A549 (cell line): Measurements from ENCODE around the gene PLCB4. TPM values are rescaled to one million over a fixed set of nuclear protein-coding genes. Genes with fewer than 3 reads are reported as not detected.

Experiments used
- ATAC-seq, 2 experiments: fragments of 200-7000 bp in 1 of 2; fragments of >200 bp in 1 of 2; cut with Nextera tagmentation in 1 of 2; cut with Tn5 transposase in 1 of 2; 3 replicates each; pipeline versions ENCODE4 v1.8.0 to v1.9.1; 2018 to 2020; ENCODE audit warnings: mild to moderate bottlenecking in 1 of 2, moderate library complexity in 1 of 2
- CTCF ChIA-PET: fragments of 300-600 bp; sonication (Branson Sonifier 250); formaldehyde crosslinking; extraction: SDS; loops from one replicate; lab custom pipeline; 2021; ENCODE audit warnings: antibody characterized with exemption, inconsistent platforms; lab: Yijun Ruan, JAX
- POLR2A ChIA-PET: fragments of 350-600 bp; formaldehyde crosslinking; extraction: SDS; loops from one replicate; lab custom pipeline; 2021; ENCODE audit warnings: antibody characterized with exemption, inconsistent platforms; lab: Yijun Ruan, JAX
- DNase-seq, 2 experiments: peaks; one replicate each; pipeline versions ENCODE4 v3.0.0 to v3.0.0-alpha.2; 2011 to 2016; ENCODE audit warnings: low read depth in 1 of 2, low spot score in 1 of 2
- FAIRE-seq: peaks from 2 replicates; lab custom pipeline; 2011; peaks lifted over from hg19 to GRCh38; lab: Jason Lieb, UNC
- H3K27ac ChIP-seq, 2 experiments: fragments of >200 bp; sonication (Bioruptor Twin); formaldehyde crosslinking; 3 replicates each; pipeline ENCODE4 v1.5.1; 2016 to 2017
- H3K4me1 ChIP-seq: fragments of >200 bp; sonication (Bioruptor Twin); formaldehyde crosslinking; 3 replicates; pipeline ENCODE4 v1.6.1; 2016
- H3K4me2 ChIP-seq: fragments of >200 bp; sonication (Bioruptor Twin); formaldehyde crosslinking; 3 replicates; pipeline ENCODE4 v1.6.1; 2016
- H3K4me3 ChIP-seq: fragments of >200 bp; sonication (Bioruptor Twin); formaldehyde crosslinking; 3 replicates; pipeline ENCODE4 v1.5.1; 2016
- H3K9me3 ChIP-seq: fragments of >200 bp; sonication (Bioruptor Twin); formaldehyde crosslinking; 3 replicates; pipeline ENCODE4 v1.6.1; 2016
- CEBPB ChIP-seq, 2 experiments: fragments of >200 bp in 1 of 2; sonication (Bioruptor Twin) in 1 of 2; formaldehyde crosslinking in 1 of 2; IDR thresholded peaks; 2 replicates each; pipeline ENCODE4 v1.6.1; 2012 to 2016
- CHD2 ChIP-seq: fragments of 150-350 bp; IDR thresholded peaks from 2 replicates; pipeline ENCODE4 v1.6.1; 2014; ENCODE audit warnings: low read length; ENCODE audit not compliant: partially characterized antibody
- EP300 ChIP-seq, 2 experiments: fragments of >200 bp; sonication (Bioruptor Twin); formaldehyde crosslinking; IDR thresholded peaks; 2 replicates in 1 of 2; 3 replicates in 1 of 2; pipeline ENCODE4 v1.6.1; 2016 to 2017
- HOXA7 ChIP-seq: fragments of 250-450 bp; sonication (Bioruptor Pico); IDR thresholded peaks from 2 replicates; pipeline ENCODE4 v1.5.0; 2020; ENCODE audit warnings: mild to moderate bottlenecking, moderate library complexity
- HOXB5 ChIP-seq: fragments of 250-450 bp; sonication (Bioruptor Pico); IDR thresholded peaks from 2 replicates; pipeline ENCODE4 v1.5.0; 2020; ENCODE audit warnings: mild to moderate bottlenecking, moderate library complexity
- JUNB ChIP-seq: fragments of >200 bp; sonication (Bioruptor Twin); formaldehyde crosslinking; IDR thresholded peaks from 2 replicates; pipeline ENCODE4 v1.6.1; 2016
- KDM1A ChIP-seq: fragments of 200-600 bp; sonication (generic); IDR thresholded peaks from 2 replicates; pipeline ENCODE4 v1.6.1; 2016; ENCODE audit warnings: low read depth, mild to moderate bottlenecking
- NR3C1 ChIP-seq: fragments of >200 bp; sonication (Bioruptor Twin); formaldehyde crosslinking; IDR thresholded peaks from 3 replicates; pipeline ENCODE4 v1.6.1; 2017
- RAD21 ChIP-seq, 2 experiments: fragments of >200 bp in 1 of 2; sonication (Bioruptor Twin) in 1 of 2; formaldehyde crosslinking in 1 of 2; IDR thresholded peaks in 1 of 2; conservative IDR thresholded peaks in 1 of 2; 2 replicates in 1 of 2; 3 replicates in 1 of 2; pipeline ENCODE4 v1.6.1; 2012 to 2018; ENCODE audit warnings: inconsistent platforms in 1 of 2
- RARB ChIP-seq: fragments of 250-450 bp; sonication (Bioruptor Pico); IDR thresholded peaks from 2 replicates; pipeline ENCODE4 v1.8.0; 2021; ENCODE audit warnings: mild to moderate bottlenecking, moderate library complexity
- SMC3 ChIP-seq: fragments of >200 bp; sonication (Bioruptor Twin); formaldehyde crosslinking; IDR thresholded peaks from 3 replicates; pipeline ENCODE4 v1.6.1; 2018; ENCODE audit warnings: inconsistent platforms
- polyA plus RNA-seq, 4 experiments: library from polyadenylated mRNA; depleted of rRNA in 3 of 4; stranded (reverse); fragments of >200 nt; fragmentation: RNase III in 1 of 4; extraction: RNeasy Plus Mini Kit Qiagen cat#74134 plus additional on column Dnase treatment in 1 of 4; gene quantifications; 2 replicates in 3 of 4; 3 replicates in 1 of 4; pipeline ENCODE4 v1.2.3, GENCODE V29; 2011 to 2017
- TF ChIP-seq, protein P1 (sequence below): fragments of >200 bp; sonication (Bioruptor Twin); formaldehyde crosslinking; IDR thresholded peaks from 3 replicates; pipeline ENCODE4 v1.6.1; 2016
- TF ChIP-seq, protein P2 (sequence below): fragments of 250-450 bp; sonication (Bioruptor Pico); IDR thresholded peaks from 2 replicates; pipeline ENCODE4 v1.5.0; 2020; ENCODE audit warnings: low read depth, mild to moderate bottlenecking, moderate library complexity
- TF ChIP-seq, protein P3 (sequence below): IDR thresholded peaks from 2 replicates; pipeline ENCODE4 v1.6.1; 2012
- TF ChIP-seq, protein P4 (sequence below): fragments of >200 bp; sonication (Bioruptor Twin); formaldehyde crosslinking; IDR thresholded peaks from 3 replicates; pipeline ENCODE4 v1.5.1; 2016
- TF ChIP-seq, protein P5 (sequence below): IDR thresholded peaks from 2 replicates; pipeline ENCODE4 v1.6.1; 2012; ENCODE audit warnings: low read depth, borderline replicate concordance
- TF ChIP-seq, protein P6 (sequence below): fragments of >200 bp; sonication (Bioruptor Twin); formaldehyde crosslinking; IDR thresholded peaks from 2 replicates; pipeline ENCODE4 v1.6.1; 2016
- TF ChIP-seq, protein P7 (sequence below): fragments of 200-600 bp; sonication (generic); IDR thresholded peaks from 2 replicates; pipeline ENCODE4 v1.6.1; 2016; ENCODE audit warnings: antibody characterized with exemption, mild to moderate bottlenecking, moderate library complexity

PLCB4 gene
- polyA plus RNA-seq, 2 of the 4 experiments (the other 2 are of a cell fraction): 17.1 to 32.1 TPM

DNA sequence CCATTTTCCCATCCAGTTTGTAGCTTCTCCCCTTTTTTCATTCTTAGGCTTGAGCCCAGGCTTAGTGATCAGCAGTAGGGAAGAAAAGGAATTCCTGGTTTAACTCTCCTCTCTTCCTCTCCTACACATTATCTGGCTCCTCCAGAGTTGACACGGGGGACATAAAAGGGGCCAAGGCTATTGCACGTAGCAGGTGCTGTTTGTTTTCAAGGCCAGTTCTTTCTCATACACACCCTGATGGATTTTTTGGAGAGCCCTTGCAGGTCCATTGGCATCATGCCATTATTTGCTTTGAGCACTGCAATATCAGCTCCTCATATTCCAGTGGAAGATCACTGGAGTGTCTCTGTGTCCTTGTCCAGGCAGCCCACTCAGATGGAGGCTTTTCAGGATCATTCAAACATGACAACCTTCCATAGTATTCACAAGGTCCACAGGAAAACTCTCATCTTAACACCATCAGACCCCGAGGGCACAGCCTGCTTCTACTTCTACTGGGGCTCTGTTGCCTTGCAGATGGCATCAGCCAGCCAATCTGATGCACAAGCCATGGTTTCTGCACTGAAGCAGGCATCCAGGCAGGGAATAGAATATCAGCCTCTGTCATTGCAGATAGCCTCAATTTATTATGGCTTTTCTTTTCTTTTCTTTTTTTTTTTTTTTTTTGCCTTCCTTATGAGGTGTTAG is 18.8 kb downstream of the PLCB4 start (continued):
- TF ChIP-seq, protein P1, sequence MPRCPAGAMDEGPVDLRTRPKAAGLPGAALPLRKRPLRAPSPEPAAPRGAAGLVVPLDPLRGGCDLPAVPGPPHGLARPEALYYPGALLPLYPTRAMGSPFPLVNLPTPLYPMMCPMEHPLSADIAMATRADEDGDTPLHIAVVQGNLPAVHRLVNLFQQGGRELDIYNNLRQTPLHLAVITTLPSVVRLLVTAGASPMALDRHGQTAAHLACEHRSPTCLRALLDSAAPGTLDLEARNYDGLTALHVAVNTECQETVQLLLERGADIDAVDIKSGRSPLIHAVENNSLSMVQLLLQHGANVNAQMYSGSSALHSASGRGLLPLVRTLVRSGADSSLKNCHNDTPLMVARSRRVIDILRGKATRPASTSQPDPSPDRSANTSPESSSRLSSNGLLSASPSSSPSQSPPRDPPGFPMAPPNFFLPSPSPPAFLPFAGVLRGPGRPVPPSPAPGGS: no peak
- TF ChIP-seq, protein P2, sequence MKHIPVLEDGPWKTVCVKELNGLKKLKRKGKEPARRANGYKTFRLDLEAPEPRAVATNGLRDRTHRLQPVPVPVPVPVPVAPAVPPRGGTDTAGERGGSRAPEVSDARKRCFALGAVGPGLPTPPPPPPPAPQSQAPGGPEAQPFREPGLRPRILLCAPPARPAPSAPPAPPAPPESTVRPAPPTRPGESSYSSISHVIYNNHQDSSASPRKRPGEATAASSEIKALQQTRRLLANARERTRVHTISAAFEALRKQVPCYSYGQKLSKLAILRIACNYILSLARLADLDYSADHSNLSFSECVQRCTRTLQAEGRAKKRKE (CRISPR knock-in tag): no peak

DNA sequence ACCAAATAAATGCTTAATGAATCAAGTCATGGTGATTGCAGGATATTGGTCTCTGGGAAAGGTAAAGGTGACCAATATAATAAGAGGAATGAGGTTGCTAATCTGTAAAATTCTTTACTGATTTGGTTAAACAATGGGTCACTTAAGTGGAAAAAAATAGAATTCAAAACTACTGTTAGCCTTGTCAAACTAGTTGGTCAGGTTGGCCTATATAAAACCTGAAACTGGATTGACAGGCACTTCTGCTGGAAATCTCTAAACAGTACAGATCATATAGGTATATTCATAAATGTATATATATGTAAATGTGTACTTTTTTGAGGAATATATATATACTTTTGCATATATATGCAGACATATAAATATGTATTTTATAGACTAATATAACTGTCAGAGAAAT is 19.7 kb downstream of the PLCB4 start:
- CTCF ChIA-PET: interaction anchor here (1.9 kb wide), 1 partner anchor 235 kb away, joined by 5 read pairs; no protein-coding TSS in a partner anchor
- Histone ChIP-seq H3K4me1 (peaks cover 44% of the 10 kb centered on the region), H3K4me2 (no peak overlapping the region)

More for the DNA sequence above, 19.7 kb downstream of the PLCB4 start:
- ATAC-seq (no peak), DNase-seq (no peak), FAIRE-seq (peak; percentile 76)
- Histone ChIP-seq H3K9me3 (no peaks in the 10 kb centered on the region), H3K4me3 (no peak overlapping the region)
- POLR2A ChIA-PET: no interaction called here
- TF ChIP-seq, protein P3, sequence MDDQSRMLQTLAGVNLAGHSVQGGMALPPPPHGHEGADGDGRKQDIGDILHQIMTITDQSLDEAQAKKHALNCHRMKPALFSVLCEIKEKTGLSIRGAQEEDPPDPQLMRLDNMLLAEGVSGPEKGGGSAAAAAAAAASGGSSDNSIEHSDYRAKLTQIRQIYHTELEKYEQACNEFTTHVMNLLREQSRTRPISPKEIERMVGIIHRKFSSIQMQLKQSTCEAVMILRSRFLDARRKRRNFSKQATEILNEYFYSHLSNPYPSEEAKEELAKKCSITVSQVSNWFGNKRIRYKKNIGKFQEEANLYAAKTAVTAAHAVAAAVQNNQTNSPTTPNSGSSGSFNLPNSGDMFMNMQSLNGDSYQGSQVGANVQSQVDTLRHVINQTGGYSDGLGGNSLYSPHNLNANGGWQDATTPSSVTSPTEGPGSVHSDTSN: no peak
- TF ChIP-seq RAD21 (conservative IDR thresholded peaks at IDR 0.05 in 1 of 2, IDR thresholded peaks at IDR 0.05 in 1 of 2): no peak
- no peak for TF ChIP-seq NR3C1
- TF ChIP-seq JUNB: no peak
- TF ChIP-seq, protein P4, sequence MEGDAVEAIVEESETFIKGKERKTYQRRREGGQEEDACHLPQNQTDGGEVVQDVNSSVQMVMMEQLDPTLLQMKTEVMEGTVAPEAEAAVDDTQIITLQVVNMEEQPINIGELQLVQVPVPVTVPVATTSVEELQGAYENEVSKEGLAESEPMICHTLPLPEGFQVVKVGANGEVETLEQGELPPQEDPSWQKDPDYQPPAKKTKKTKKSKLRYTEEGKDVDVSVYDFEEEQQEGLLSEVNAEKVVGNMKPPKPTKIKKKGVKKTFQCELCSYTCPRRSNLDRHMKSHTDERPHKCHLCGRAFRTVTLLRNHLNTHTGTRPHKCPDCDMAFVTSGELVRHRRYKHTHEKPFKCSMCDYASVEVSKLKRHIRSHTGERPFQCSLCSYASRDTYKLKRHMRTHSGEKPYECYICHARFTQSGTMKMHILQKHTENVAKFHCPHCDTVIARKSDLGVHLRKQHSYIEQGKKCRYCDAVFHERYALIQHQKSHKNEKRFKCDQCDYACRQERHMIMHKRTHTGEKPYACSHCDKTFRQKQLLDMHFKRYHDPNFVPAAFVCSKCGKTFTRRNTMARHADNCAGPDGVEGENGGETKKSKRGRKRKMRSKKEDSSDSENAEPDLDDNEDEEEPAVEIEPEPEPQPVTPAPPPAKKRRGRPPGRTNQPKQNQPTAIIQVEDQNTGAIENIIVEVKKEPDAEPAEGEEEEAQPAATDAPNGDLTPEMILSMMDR: no peak
- TF ChIP-seq, protein P5, sequence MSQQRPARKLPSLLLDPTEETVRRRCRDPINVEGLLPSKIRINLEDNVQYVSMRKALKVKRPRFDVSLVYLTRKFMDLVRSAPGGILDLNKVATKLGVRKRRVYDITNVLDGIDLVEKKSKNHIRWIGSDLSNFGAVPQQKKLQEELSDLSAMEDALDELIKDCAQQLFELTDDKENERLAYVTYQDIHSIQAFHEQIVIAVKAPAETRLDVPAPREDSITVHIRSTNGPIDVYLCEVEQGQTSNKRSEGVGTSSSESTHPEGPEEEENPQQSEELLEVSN: no peak
- no peak for TF ChIP-seq HOXB5 (CRISPR knock-in tag)
- no peak for TF ChIP-seq KDM1A
- TF ChIP-seq CEBPB (IDR thresholded peaks at IDR 0.05): no peak
- TF ChIP-seq, protein P6, sequence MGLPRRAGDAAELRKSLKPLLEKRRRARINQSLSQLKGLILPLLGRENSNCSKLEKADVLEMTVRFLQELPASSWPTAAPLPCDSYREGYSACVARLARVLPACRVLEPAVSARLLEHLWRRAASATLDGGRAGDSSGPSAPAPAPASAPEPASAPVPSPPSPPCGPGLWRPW: no peak
- TF ChIP-seq, protein P7, sequence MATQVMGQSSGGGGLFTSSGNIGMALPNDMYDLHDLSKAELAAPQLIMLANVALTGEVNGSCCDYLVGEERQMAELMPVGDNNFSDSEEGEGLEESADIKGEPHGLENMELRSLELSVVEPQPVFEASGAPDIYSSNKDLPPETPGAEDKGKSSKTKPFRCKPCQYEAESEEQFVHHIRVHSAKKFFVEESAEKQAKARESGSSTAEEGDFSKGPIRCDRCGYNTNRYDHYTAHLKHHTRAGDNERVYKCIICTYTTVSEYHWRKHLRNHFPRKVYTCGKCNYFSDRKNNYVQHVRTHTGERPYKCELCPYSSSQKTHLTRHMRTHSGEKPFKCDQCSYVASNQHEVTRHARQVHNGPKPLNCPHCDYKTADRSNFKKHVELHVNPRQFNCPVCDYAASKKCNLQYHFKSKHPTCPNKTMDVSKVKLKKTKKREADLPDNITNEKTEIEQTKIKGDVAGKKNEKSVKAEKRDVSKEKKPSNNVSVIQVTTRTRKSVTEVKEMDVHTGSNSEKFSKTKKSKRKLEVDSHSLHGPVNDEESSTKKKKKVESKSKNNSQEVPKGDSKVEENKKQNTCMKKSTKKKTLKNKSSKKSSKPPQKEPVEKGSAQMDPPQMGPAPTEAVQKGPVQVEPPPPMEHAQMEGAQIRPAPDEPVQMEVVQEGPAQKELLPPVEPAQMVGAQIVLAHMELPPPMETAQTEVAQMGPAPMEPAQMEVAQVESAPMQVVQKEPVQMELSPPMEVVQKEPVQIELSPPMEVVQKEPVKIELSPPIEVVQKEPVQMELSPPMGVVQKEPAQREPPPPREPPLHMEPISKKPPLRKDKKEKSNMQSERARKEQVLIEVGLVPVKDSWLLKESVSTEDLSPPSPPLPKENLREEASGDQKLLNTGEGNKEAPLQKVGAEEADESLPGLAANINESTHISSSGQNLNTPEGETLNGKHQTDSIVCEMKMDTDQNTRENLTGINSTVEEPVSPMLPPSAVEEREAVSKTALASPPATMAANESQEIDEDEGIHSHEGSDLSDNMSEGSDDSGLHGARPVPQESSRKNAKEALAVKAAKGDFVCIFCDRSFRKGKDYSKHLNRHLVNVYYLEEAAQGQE: no peak
- no peak for TF ChIP-seq CHD2
- no peak for TF ChIP-seq SMC3
- no peak for TF ChIP-seq RARB
- no peak for TF ChIP-seq HOXA7 (CRISPR knock-in tag)
- no peak for TF ChIP-seq EP300 (IDR thresholded peaks at IDR 0.05)
- TF ChIP-seq, protein P1: no peak
- TF ChIP-seq, all 56 proteins: peak for 0
- no peak overlapping the region for H3K27ac ChIP-seq
